Anterior cingulate cortex (tissue), 58 donors: ENCODE results near the gene POM121L2.
A peak's percentile ranks its signal among the peaks of the same experiment; 100 is the strongest.

ENCODE experiments used
- DNase-seq, 58 donors: peaks; one replicate each; lab custom pipeline; 2025; lab: John Stamatoyannopoulos, UW

POM121L2 gene

DNA sequence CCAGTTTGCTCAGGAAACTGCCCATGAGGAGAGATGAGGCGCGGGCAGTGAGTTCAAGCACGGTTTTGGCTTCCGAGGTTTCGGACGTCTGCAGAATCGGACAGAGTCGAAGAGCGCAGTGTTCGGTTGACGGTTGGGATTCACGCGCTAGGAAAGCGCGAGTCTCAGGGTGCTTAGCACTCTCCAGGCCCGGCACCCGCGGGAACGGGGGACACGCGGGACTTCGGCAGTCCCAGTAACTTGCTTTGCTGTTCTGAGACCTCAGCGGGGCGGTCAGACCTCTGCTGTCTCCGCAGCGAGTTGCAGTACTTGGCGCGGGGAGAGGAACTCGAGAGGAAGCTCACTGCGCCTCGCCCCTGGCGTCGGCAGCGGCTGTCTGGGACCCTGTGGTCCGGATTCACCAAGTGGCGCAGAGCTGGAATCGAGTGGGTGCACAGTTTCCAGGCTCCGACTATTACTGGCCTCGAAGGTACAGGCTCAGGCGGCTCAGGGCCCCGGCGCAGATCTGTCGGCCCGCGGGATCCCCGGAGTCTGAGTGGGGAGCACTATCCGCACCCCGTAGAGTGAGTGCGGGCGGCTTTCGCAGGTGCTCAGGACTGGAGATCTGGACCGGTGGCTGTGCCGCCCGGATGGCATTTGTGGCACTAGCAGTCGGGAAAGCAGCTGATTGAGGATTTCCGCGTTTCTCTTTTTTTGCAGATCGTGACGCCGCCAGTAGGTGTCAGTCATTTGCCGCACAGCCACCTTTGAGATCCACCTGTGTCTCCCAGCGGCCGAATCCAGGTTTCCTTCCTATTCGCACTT lies at the start of gene POM121L2:
POM121L2 (minus strand) TSS at position 128 of the 804 bp plus-strand sequence; CDS start at position 25, 103 bp downstream.
- DNase-seq = peak in 21 of 58 donors; percentile 0 to 35 (median 5)

DNA sequence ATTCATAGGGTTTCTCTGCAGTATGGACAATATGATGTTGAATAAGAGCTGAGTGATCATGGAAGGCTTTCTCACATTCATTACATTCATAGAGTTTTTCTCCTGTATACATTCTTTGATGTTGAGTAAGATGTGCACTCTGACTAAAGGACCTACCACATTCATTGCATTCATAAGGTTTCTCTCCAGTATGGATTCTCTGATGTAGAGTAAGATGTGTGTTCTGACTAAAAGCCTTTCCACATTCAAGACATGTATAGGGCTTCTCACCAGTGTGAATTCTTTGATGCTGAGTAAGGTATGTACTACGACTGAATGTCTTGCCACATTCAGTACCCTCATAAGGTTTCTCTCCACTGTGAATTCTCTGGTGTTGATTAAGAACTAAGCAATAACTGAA lies 47.2 kb upstream of the POM121L2 start:
- no peak for DNase-seq

DNA sequence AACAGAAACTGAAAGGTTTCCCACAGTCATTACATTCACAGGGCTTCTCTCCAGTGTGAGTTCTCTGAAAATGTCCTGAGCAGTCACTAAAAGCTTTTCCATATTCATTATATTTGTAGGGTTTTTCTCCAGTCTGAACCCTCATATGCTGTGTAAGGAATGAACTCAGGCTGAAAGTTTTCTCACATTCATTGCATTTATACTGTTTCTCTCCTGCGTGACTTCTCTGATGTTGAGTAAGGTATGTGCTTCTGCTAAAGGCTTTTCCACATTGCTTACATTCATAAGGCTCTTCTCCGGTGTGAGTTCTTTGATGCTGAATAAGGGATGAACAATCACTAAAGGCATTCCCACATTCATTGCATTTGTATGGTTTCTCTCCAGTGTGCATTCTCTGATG lies 46.7 kb upstream of the POM121L2 start:
- no peak for DNase-seq

DNA sequence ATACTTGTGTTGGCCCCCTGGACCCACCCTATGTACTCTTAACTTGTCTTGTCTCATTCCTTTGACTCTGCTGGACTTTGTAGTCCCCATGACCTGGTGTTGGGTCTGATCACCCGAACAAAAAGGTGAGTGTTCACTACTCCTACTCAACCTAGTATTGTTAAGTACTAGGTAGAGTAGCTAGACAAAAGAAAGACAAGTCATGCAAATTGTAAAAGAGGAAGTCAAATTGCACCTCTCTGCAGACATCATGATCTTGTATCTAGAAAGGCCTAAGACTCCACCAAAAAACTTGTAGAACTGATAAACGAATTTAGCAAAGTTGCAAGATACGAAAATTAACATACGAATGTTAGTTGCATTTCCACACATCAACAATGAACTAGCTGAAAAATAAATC lies 40.8 kb upstream of the POM121L2 start:
- no peak for DNase-seq

- no peak for DNase-seq
Observed at GRCh38 chr6:27334141-27334540, 22.1 kb upstream of the POM121L2 start.

- no peak for DNase-seq
Observed at GRCh38 chr6:27333642-27334040, 21.6 kb upstream of the POM121L2 start.

GRCh38 chr6:27332692-27333641 lies 20.9 kb upstream of the POM121L2 start:
- peak in 27 of 58 donors; percentile 1 to 39 (median 14) for DNase-seq

- no peak for DNase-seq
Observed at GRCh38 chr6:27327023-27327738, 15.1 kb upstream of the POM121L2 start.

- no peak for DNase-seq
Observed at GRCh38 chr6:27321901-27322300, 9.8 kb upstream of the POM121L2 start.

- DNase-seq = no peak
Observed at GRCh38 chr6:27321370-27321769, 9.3 kb upstream of the POM121L2 start.

DNA sequence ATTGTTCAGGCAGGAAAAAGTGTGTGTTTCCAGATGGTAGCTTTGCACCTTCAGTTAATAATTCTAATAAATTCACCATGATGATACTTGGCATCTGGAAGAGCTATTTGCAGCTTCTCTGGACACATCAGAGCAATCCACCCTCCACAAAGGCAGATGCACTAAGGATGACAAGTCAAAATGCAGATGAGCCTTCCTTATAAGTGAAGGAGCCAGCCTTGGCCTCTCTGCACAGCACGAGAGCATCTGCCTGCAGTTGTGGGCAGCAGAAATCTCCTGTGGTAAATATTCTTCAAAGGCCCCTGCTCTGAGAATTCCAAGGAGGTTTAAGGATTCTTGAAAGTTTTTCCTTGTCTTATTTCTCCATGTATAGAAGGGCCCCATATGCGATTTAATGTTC lies 6.9 kb upstream of the POM121L2 start:
- no peak for DNase-seq

DNA sequence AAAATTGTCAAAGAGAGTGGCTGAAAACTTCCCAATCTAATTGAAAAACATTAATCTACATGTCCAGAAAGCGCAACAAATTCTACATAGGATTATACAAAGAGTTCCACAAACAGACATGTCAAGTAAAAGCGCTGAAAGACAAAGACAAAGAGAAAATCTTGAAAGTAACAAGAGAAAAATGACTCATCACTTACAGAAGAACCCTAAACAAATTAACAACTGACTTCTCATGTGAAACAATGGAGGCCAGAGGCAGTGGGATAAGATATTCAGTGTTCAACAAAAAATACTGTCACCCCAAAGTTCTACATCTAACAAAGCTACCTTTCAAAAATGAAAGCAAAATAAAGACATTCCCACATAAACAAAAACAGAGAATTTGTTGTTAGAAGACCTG lies 2.0 kb upstream of the POM121L2 start:
- no peak for DNase-seq

GRCh38 chr6:27312950-27313271 lies 838 bp upstream of the POM121L2 start:
- DNase-seq = no peak

GRCh38 chr6:27311806-27312145 lies 297 bp downstream of the POM121L2 start:
- no peak for DNase-seq

DNA sequence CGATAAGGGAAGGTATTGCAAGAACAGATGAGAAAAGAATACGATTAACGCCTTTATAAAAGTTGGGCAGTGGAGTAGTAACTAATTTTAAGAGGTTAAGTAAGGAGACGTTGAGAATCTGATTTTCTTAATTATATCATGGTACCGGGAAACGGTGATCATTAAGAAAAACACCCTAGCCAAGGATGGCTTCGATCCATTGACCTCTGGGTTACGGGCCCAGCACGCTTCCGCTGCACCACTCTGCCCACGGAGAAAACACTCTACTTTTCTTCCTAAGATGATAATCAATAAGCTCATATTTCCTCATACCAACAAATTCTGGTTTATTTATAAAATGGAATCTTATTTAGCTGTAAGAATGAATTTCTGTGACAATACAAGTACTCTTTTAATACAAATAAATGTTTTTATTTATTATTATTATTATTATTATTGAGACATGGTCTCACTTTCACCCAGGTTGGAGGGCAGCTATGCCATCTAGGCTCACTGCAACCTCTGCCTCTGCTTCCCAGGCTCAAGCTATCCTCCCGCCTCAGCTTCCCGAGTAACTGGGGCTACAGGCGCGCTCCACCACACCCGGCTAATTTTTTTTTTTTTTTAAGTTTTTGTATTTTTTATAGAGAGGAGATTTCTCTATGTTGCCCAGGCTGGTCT lies 8.3 kb downstream of the POM121L2 start:
- no peak for DNase-seq

GRCh38 chr6:27297857-27298730 lies 14.0 kb downstream of the POM121L2 start:
- no peak for DNase-seq

DNA sequence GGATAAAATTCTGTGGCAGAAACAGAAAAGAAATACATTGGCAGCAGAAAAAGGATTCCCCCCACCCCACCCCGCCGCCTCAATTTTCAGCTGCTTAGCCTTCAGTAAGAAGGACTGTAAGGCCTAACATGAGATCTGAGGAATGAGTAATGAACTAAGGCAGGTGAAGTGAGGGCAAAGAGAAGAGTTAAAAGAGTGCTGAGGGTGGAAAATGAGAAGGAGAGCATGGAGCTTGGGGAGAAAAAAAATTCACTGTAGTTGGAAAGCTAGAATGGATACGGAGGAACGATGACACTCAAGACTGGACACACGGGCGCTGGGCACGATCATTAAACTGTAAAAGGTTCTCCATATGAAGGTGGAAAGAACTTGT lies 14.6 kb downstream of the POM121L2 start:
- DNase-seq = no peak

GRCh38 chr6:27296106-27296783 lies 15.8 kb downstream of the POM121L2 start:
- DNase-seq = no peak
